Measurements from ENCODE around the gene XRCC6.

XRCC6 gene

DNA sequence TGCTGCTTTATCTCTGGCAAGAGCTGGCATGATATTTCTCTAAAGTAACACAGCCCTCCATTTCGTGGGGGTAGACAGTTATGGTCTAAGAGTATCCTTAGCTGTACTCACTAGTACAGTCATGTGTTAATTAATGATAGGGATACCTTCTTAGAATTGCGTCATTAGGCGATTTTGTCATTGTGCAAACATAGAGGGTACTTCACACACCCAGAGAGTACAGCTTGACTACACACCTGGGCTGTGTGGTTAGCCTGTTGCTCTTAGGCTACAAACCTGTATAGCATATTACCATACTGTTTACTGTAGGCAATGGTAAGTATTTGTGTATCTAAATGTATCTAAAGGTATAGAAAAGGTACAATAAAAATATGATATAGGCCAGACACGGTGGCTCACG is 17.0 kb downstream of the XRCC6 start:
- no peak overlapping the region for H2BK5ac ChIP-seq (ENCODE audit: low read depth, low read length, poor library complexity)
- no peak overlapping the region for H2BK12ac ChIP-seq (ENCODE audit: low read length)
- no peak overlapping the region for H3K4me2 ChIP-seq (ENCODE audit: low read length)
- no peak overlapping the region for H2AK5ac ChIP-seq (ENCODE audit: low read length)
- H3K14ac ChIP-seq (ENCODE audit: low read length): no peak overlapping the region
- no peak overlapping the region for H4K12ac ChIP-seq (ENCODE audit: low read depth, low read length)
- WGBS (ENCODE audit: extremely low coverage, insufficient coverage, insufficient read length): no CpG with 5 or more reads among the region's 5 CpGs
- no peaks in the 10 kb centered on the region for H3K79me1 ChIP-seq (ENCODE audit: low read length)
- H2BK120ac ChIP-seq (ENCODE audit: insufficient read depth, low read length, poor library complexity): no peak overlapping the region
- H2AFZ ChIP-seq (ENCODE audit: insufficient read depth, low read length, poor library complexity): no peak overlapping the region
- H4K91ac ChIP-seq (ENCODE audit: low read depth, low read length): no peak overlapping the region
- no peak overlapping the region for H3K18ac ChIP-seq (ENCODE audit: low read length)
- H3K9ac ChIP-seq (ENCODE audit: low read length): no peak overlapping the region
- no peak overlapping the region for H3K27ac ChIP-seq (ENCODE audit: low read depth, low read length)
- peaks cover 39 to 60% of the 10 kb centered on the region in 2 experiments for H3K36me3 ChIP-seq (ENCODE audit: control insufficient read depth in 1 of 2, insufficient read depth in 2 of 2, low read length in 2 of 2)
- H3K4me1 ChIP-seq (ENCODE audit: control insufficient read depth in 1 of 2, insufficient read depth in 2 of 2, low read length in 2 of 2): no peaks in the 10 kb centered on the region
- no peak overlapping the region for H3K23ac ChIP-seq (ENCODE audit: low read length)
- no peak overlapping the region for H3K4me3 ChIP-seq (ENCODE audit: low read depth, low read length)
- DNase-seq: no peak
- no peak overlapping the region for H4K8ac ChIP-seq (ENCODE audit: low read depth, low read length)
- no peaks in the 10 kb centered on the region for H3K27me3 ChIP-seq (ENCODE audit: insufficient read depth, low read length)
- H3K9me3 ChIP-seq (ENCODE audit: insufficient read depth, low read depth, low read length): no peaks in the 10 kb centered on the region
- no peak overlapping the region for H3K4ac ChIP-seq (ENCODE audit: low read depth, low read length)
- H3K79me2 ChIP-seq (ENCODE audit: control insufficient read depth, insufficient read depth, low read length, poor library complexity): no peaks in the 10 kb centered on the region

DNA sequence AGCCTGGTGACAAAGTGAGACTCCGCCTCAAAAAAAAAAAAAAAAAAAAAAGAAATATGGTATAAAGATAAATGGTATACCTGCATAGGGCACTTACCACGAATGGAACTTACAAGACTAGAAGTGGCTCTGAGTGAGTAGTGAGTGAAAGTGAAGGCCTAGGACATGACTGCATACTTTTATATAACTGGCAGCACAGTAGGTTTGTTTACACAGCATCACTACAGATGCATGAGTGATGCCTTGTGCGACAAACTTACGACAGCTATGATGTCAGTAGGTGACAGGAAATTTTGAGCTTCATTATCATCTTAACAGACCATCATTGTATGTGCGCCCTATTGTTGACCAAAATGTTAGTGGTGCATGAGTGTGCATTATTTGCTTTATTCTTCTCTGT is 17.7 kb downstream of the XRCC6 start:
- H3K14ac ChIP-seq (ENCODE audit: low read length): no peak overlapping the region
- H3K79me1 ChIP-seq (ENCODE audit: low read length): no peaks in the 10 kb centered on the region
- H3K27ac ChIP-seq (ENCODE audit: low read depth, low read length): no peak overlapping the region
- no peak overlapping the region for H2AK5ac ChIP-seq (ENCODE audit: low read length)
- no peak overlapping the region for H4K12ac ChIP-seq (ENCODE audit: low read depth, low read length)
- no peak overlapping the region for H4K91ac ChIP-seq (ENCODE audit: low read depth, low read length)
- DNase-seq: no peak
- H3K4me1 ChIP-seq (ENCODE audit: control insufficient read depth in 1 of 2, insufficient read depth in 2 of 2, low read length in 2 of 2): no peaks in the 10 kb centered on the region
- H3K27me3 ChIP-seq (ENCODE audit: insufficient read depth, low read length): no peaks in the 10 kb centered on the region
- no peak overlapping the region for H3K23ac ChIP-seq (ENCODE audit: low read length)
- H4K8ac ChIP-seq (ENCODE audit: low read depth, low read length): no peak overlapping the region
- no peak overlapping the region for H2BK5ac ChIP-seq (ENCODE audit: low read depth, low read length, poor library complexity)
- H2AFZ ChIP-seq (ENCODE audit: insufficient read depth, low read length, poor library complexity): no peak overlapping the region
- no CpG with 5 or more reads among the region's 5 CpGs for WGBS (ENCODE audit: extremely low coverage, insufficient coverage, insufficient read length)
- no peaks in the 10 kb centered on the region for H3K9me3 ChIP-seq (ENCODE audit: insufficient read depth, low read depth, low read length)
- H3K79me2 ChIP-seq (ENCODE audit: control insufficient read depth, insufficient read depth, low read length, poor library complexity): no peaks in the 10 kb centered on the region
- H3K4ac ChIP-seq (ENCODE audit: low read depth, low read length): no peak overlapping the region
- H3K4me2 ChIP-seq (ENCODE audit: low read length): no peak overlapping the region
- H2BK120ac ChIP-seq (ENCODE audit: insufficient read depth, low read length, poor library complexity): no peak overlapping the region
- no peak overlapping the region for H2BK12ac ChIP-seq (ENCODE audit: low read length)
- H3K18ac ChIP-seq (ENCODE audit: low read length): no peak overlapping the region
- H3K9ac ChIP-seq (ENCODE audit: low read length): no peak overlapping the region
- peaks cover 39 to 57% of the 10 kb centered on the region in 2 experiments for H3K36me3 ChIP-seq (ENCODE audit: control insufficient read depth in 1 of 2, insufficient read depth in 2 of 2, low read length in 2 of 2)
- H3K4me3 ChIP-seq (ENCODE audit: low read depth, low read length): no peak overlapping the region

- Histone ChIP-seq H3K4ac (ENCODE audit: low read depth, low read length) (no peak overlapping the region), H3K27ac (ENCODE audit: low read depth, low read length) (no peak overlapping the region), H3K14ac (ENCODE audit: low read length) (no peak overlapping the region), H3K27me3 (ENCODE audit: insufficient read depth, low read length) (no peaks in the 10 kb centered on the region), H3K9ac (ENCODE audit: low read length) (no peak overlapping the region), H4K91ac (ENCODE audit: low read depth, low read length) (no peak overlapping the region), H3K4me3 (ENCODE audit: low read depth, low read length) (no peak overlapping the region), H2BK120ac (ENCODE audit: insufficient read depth, low read length, poor library complexity) (no peak overlapping the region), H3K79me1 (ENCODE audit: low read length) (no peaks in the 10 kb centered on the region), H3K9me3 (ENCODE audit: insufficient read depth, low read depth, low read length) (no peaks in the 10 kb centered on the region), H3K4me2 (ENCODE audit: low read length) (no peak overlapping the region), H4K8ac (ENCODE audit: low read depth, low read length) (no peak overlapping the region), H2AK5ac (ENCODE audit: low read length) (no peak overlapping the region), H3K4me1 (ENCODE audit: control insufficient read depth in 1 of 2, insufficient read depth in 2 of 2, low read length in 2 of 2) (no peaks in the 10 kb centered on the region), H3K23ac (ENCODE audit: low read length) (no peak overlapping the region), H3K79me2 (ENCODE audit: control insufficient read depth, insufficient read depth, low read length, poor library complexity) (no peaks in the 10 kb centered on the region), H2BK5ac (ENCODE audit: low read depth, low read length, poor library complexity) (no peak overlapping the region), H3K18ac (ENCODE audit: low read length) (no peak overlapping the region), H2BK12ac (ENCODE audit: low read length) (no peak overlapping the region), H2AFZ (ENCODE audit: insufficient read depth, low read length, poor library complexity) (no peak overlapping the region), H4K12ac (ENCODE audit: low read depth, low read length) (no peak overlapping the region), H3K36me3 (ENCODE audit: control insufficient read depth in 1 of 2, insufficient read depth in 2 of 2, low read length in 2 of 2) (peaks cover 36 to 51% of the 10 kb centered on the region in 2 experiments)
- no CpG with 5 or more reads among the region's 7 CpGs for WGBS (ENCODE audit: extremely low coverage, insufficient coverage, insufficient read length)
- DNase-seq: no peak
These were observed 20.8 kb downstream of the XRCC6 start for GRCh38 chr22:41641854-41642253.

- no peak overlapping the region for H2BK120ac ChIP-seq (ENCODE audit: insufficient read depth, low read length, poor library complexity)
- H3K9me3 ChIP-seq (ENCODE audit: insufficient read depth, low read depth, low read length): no peaks in the 10 kb centered on the region
- H3K4me3 ChIP-seq (ENCODE audit: low read depth, low read length): no peak overlapping the region
- no peak overlapping the region for H3K18ac ChIP-seq (ENCODE audit: low read length)
- H3K4me2 ChIP-seq (ENCODE audit: low read length): no peak overlapping the region
- no peaks in the 10 kb centered on the region for H3K4me1 ChIP-seq (ENCODE audit: control insufficient read depth in 1 of 2, insufficient read depth in 2 of 2, low read length in 2 of 2)
- H3K36me3 ChIP-seq (ENCODE audit: control insufficient read depth in 1 of 2, insufficient read depth in 2 of 2, low read length in 2 of 2): peaks cover 37 to 51% of the 10 kb centered on the region in 2 experiments
- H2AFZ ChIP-seq (ENCODE audit: insufficient read depth, low read length, poor library complexity): no peak overlapping the region
- DNase-seq: no peak
- H3K4ac ChIP-seq (ENCODE audit: low read depth, low read length): no peak overlapping the region
- no peaks in the 10 kb centered on the region for H3K79me2 ChIP-seq (ENCODE audit: control insufficient read depth, insufficient read depth, low read length, poor library complexity)
- no peak overlapping the region for H3K9ac ChIP-seq (ENCODE audit: low read length)
- no peak overlapping the region for H4K12ac ChIP-seq (ENCODE audit: low read depth, low read length)
- no peak overlapping the region for H3K14ac ChIP-seq (ENCODE audit: low read length)
- no peak overlapping the region for H3K27ac ChIP-seq (ENCODE audit: low read depth, low read length)
- no peak overlapping the region for H2BK5ac ChIP-seq (ENCODE audit: low read depth, low read length, poor library complexity)
- H3K23ac ChIP-seq (ENCODE audit: low read length): no peak overlapping the region
- no peaks in the 10 kb centered on the region for H3K27me3 ChIP-seq (ENCODE audit: insufficient read depth, low read length)
- no peak overlapping the region for H4K8ac ChIP-seq (ENCODE audit: low read depth, low read length)
- no peak overlapping the region for H2BK12ac ChIP-seq (ENCODE audit: low read length)
- H2AK5ac ChIP-seq (ENCODE audit: low read length): no peak overlapping the region
- no peak overlapping the region for H4K91ac ChIP-seq (ENCODE audit: low read depth, low read length)
- WGBS (ENCODE audit: extremely low coverage, insufficient coverage, insufficient read length): no CpG with 5 or more reads among the region's 6 CpGs
- no peaks in the 10 kb centered on the region for H3K79me1 ChIP-seq (ENCODE audit: low read length)
These were observed 21.4 kb downstream of the XRCC6 start for GRCh38 chr22:41642331-41643110.
